ENCODE data around the gene ABI2. TPM values are rescaled to one million over a fixed set of nuclear protein-coding genes. Genes with fewer than 3 reads are reported as not detected.

ABI2 gene
- total RNA-seq, 1 experiment from 2014 or later, result 141 TPM

GRCh38 chr2:203469546-203469945 lies 141.4 kb downstream of the ABI2 start:
- Histone ChIP-seq H3K4me2 (ENCODE audit: insufficient read depth, insufficient read length, low read length) (no peak overlapping the region), H3K4ac (ENCODE audit: low read depth, low read length) (no peak overlapping the region), H3K4me1 (ENCODE audit: insufficient read depth, low read length) (no peaks in the 10 kb centered on the region), H2BK15ac (ENCODE audit: low read depth, low read length) (no peak overlapping the region), H2AK5ac (ENCODE audit: insufficient read length, low read length) (no peak overlapping the region), H3K9me3 (ENCODE audit: control insufficient read depth, low read depth, low read length) (no peaks in the 10 kb centered on the region), H2BK120ac (ENCODE audit: low read depth, low read length, poor library complexity, severe bottlenecking) (no peak overlapping the region), H2BK12ac (ENCODE audit: insufficient read length, low read depth, low read length) (no peak overlapping the region), H2BK20ac (ENCODE audit: low read depth, low read length, poor library complexity, severe bottlenecking) (no peak overlapping the region), H3K9ac (ENCODE audit: extremely low read depth, insufficient read length, low read length) (no peak overlapping the region), H3T11ph (ENCODE audit: low read length) (no peak overlapping the region), H2BK5ac (ENCODE audit: insufficient read length, low read length) (no peak overlapping the region), H3K27ac (ENCODE audit: insufficient read length, low read depth, low read length) (no peak overlapping the region), H3K27me3 (ENCODE audit: insufficient read depth, low read length) (no peaks in the 10 kb centered on the region), H4K20me1 (ENCODE audit: control insufficient read depth, insufficient read depth, insufficient read length) (no peaks in the 10 kb centered on the region), H3K23ac (ENCODE audit: insufficient read length, low read depth, low read length) (no peak overlapping the region), H3K56ac (ENCODE audit: insufficient read length, low read depth, low read length) (no peak overlapping the region), H4K91ac (ENCODE audit: insufficient read length, low read depth, low read length) (no peak overlapping the region), H3K23me2 (ENCODE audit: insufficient read length, low read depth, low read length, poor library complexity, severe bottlenecking) (no peaks in the 10 kb centered on the region), H3K14ac (ENCODE audit: insufficient read depth, low read length) (no peak overlapping the region), H2AFZ (ENCODE audit: low read length) (no peak overlapping the region), H3K18ac (ENCODE audit: insufficient read length, low read depth, low read length) (no peak overlapping the region), H3K79me1 (ENCODE audit: insufficient read depth, low read depth, low read length, poor library complexity, severe bottlenecking) (no peaks in the 10 kb centered on the region), H4K5ac (ENCODE audit: insufficient read length, low read depth, low read length) (no peak overlapping the region), H4K8ac (replicated peaks; ENCODE audit: insufficient read length, low read depth, low read length) (no peak overlapping the region), H3K79me2 (ENCODE audit: insufficient read depth, low read length) (no peaks in the 10 kb centered on the region)
- no CpG with 5 or more reads among the region's 1 CpG for WGBS (ENCODE audit: extremely low coverage, insufficient read length, low lambda C conversion rate)
- no peak for TF ChIP-seq CTCF (conservative IDR thresholded peaks at IDR 0.05)
- Mint-ChIP-seq H3K27me3 (ENCODE audit: low read depth) (no peaks in the 10 kb centered on the region), H3K9me3 (no peaks in the 10 kb centered on the region), H3K4me1 (no peaks in the 10 kb centered on the region), H3K36me3 (ENCODE audit: insufficient read depth in 1 of 3, low read depth in 3 of 3) (no peaks in the 10 kb centered on the region), H3K4me3 (no peak overlapping the region), H3K27ac (no peak overlapping the region)
- no peak for DNase-seq
